HL-60 (cell line): ENCODE results near the gene ETV6.

Source experiments
- DNase-seq, 2 experiments: peaks; one replicate each; pipeline ENCODE4 v3.0.0-alpha.2; 2010 to 2020; ENCODE audit warnings: low read depth in 1 of 2, low spot score in 1 of 2
- H3K27ac ChIP-seq: fragments of 250-450 bp; sonication (Bioruptor Pico); replicated peaks from 2 replicates; pipeline ENCODE4 v1.5.1; 2020; ENCODE audit warnings: mild to moderate bottlenecking, moderate library complexity
- H3K27me3 ChIP-seq: fragments of 250-450 bp; sonication (Bioruptor Pico); 2 replicates; pipeline ENCODE4 v1.5.1; 2021; ENCODE audit warnings: mild to moderate bottlenecking, moderate library complexity; ENCODE audit not compliant: insufficient read depth, poor library complexity, severe bottlenecking
- H3K4me3 ChIP-seq: replicated peaks from 2 replicates; pipeline ENCODE4 v1.5.1; 2011; ENCODE audit warnings: mild to moderate bottlenecking, control low read depth, low read length; ENCODE audit not compliant: insufficient read depth
- GABPA ChIP-seq: IDR thresholded peaks from 2 replicates; pipeline ENCODE4 v1.6.1; 2012; ENCODE audit warnings: low read depth
- POLR2AphosphoS5 ChIP-seq: IDR thresholded peaks from 2 replicates; pipeline ENCODE4 v1.6.1; 2012; ENCODE audit warnings: low read depth
- REST ChIP-seq: IDR thresholded peaks from 2 replicates; pipeline ENCODE4 v1.6.1; 2012; ENCODE audit warnings: low read depth; ENCODE audit not compliant: insufficient replicate concordance
- SPI1 ChIP-seq: IDR thresholded peaks from 2 replicates; pipeline ENCODE4 v1.6.1; 2012; ENCODE audit warnings: low read depth, mild to moderate bottlenecking, borderline replicate concordance
- TF ChIP-seq, protein P1 (sequence below): IDR thresholded peaks from one replicate; pipeline ENCODE4 v1.5.1; 2011; ENCODE audit warnings: low read length, control low read depth, inconsistent platforms; ENCODE audit not compliant: insufficient read depth

The ETV6 gene

DNA sequence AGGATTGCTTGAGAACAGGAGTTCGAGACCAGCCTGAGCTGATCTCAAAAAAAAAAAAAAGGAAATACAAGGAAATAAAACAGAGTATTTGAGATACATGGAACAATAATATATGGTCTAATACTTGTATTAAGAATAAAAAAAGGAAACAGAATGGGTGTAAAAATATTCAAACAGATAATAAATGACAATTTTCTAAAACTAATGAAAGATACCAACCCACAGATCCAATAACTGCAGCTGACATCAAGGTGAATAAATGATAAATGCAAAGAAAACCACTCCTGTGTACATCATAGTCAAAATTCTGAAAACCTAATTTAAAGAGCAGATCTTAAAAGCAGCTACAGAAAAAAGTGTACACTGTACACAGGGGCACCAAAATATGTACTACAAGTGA is 4.1 kb upstream of the ETV6 start:
- DNase-seq, result no peak
- H3K4me3 ChIP-seq, result no peak overlapping the region
- TF ChIP-seq POLR2AphosphoS5, result no peak
- TF ChIP-seq, protein P1, sequence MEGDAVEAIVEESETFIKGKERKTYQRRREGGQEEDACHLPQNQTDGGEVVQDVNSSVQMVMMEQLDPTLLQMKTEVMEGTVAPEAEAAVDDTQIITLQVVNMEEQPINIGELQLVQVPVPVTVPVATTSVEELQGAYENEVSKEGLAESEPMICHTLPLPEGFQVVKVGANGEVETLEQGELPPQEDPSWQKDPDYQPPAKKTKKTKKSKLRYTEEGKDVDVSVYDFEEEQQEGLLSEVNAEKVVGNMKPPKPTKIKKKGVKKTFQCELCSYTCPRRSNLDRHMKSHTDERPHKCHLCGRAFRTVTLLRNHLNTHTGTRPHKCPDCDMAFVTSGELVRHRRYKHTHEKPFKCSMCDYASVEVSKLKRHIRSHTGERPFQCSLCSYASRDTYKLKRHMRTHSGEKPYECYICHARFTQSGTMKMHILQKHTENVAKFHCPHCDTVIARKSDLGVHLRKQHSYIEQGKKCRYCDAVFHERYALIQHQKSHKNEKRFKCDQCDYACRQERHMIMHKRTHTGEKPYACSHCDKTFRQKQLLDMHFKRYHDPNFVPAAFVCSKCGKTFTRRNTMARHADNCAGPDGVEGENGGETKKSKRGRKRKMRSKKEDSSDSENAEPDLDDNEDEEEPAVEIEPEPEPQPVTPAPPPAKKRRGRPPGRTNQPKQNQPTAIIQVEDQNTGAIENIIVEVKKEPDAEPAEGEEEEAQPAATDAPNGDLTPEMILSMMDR, result no peak
- no peak for TF ChIP-seq GABPA
- no peak for TF ChIP-seq REST
- TF ChIP-seq SPI1, result no peak
- H3K27me3 ChIP-seq, result no peaks in the 10 kb centered on the region
- no peak overlapping the region; the same call in 1 of the 2 replicates for H3K27ac ChIP-seq

DNA sequence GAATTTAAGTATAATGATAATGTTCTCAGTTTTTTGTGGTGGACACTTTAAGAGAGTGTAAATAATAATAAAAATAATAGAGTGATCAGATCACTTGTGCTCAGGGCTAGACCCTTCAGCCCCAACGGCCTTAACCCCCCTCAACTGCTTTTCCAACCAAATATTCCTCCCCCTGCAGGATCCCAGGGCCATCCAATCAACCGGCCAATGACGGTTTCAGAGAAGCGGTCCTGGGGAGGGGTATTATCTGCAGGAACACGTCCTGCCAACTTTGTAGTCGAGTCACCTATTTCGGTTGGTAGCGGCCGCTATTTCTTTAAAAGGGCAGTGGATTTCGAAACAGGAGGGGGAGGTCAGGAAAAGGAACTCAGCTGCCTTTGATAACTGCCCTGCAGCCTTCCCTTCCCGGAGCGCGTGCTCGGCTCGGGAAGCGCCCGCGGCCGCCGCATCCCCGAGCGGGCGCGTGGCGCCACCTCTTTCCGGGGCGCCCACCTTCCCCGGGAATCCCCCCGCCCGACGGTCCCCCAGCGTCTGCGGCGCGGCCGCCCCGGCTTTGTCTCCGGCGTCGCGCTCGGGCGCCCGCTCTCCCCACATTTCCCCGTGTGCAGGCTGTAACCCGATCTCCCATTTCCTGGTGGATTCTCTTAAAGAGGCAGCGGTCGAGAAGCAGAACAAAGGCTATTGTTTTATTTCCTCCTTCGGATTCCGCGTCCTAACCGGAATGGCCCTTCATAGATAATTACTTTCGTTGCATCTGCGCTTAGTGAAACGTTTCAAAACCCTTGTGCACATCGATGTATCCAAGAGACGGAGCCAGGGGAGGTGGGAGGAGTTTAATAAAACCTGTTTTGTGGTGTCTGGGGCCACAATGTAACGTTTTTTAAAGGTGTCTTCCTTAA is 711 bp upstream of the ETV6 start:
- TF ChIP-seq GABPA (no peak; the same call in 1 of the 2 replicates), POLR2AphosphoS5 (peak; percentile 92), SPI1 (peak; percentile 67; the same call in 1 of the 2 replicates), REST (peak; percentile 58)
- TF ChIP-seq, protein P1, result no peak

GRCh38 chr12:11650286-11651281 is 1.1 kb downstream of the ETV6 start:
- Histone ChIP-seq H3K27ac (peak overlapping the region; percentile 96), H3K4me3 (peak overlapping the region; percentile 58), H3K27me3 (no peaks in the 10 kb centered on the region)
- TF ChIP-seq REST (peak; percentile 11), POLR2AphosphoS5 (peak; percentile 88), SPI1 (no peak)
- DNase-seq, result peak in 1 of 2 experiments; percentile 61

More for the DNA sequence above, 711 bp upstream of the ETV6 start:
- Histone ChIP-seq H3K27me3 (no peaks in the 10 kb centered on the region), H3K27ac (peak overlapping the region; percentile 96), H3K4me3 (peak overlapping the region; percentile 58)
- DNase-seq, result peak in 1 of 2 experiments; percentile 94
